GM23338 (cell line): Measurements from ENCODE around the gene TNIP1. TPM values are rescaled to one million over a fixed set of nuclear protein-coding genes. Genes with fewer than 3 reads are reported as not detected.

Experiments
- ATAC-seq: fragments of 200-7000 bp; cut with Tn5 transposase; 3 replicates; pipeline ENCODE4 v1.9.1; 2020
- DNase-seq: peaks from one replicate; pipeline ENCODE4 v3.0.0-alpha.2; 2015; ENCODE audit warnings: low spot score
- H2AFZ ChIP-seq: fragments of 200-600 bp; sonication (generic); 2 replicates; pipeline ENCODE4 v1.8.0; 2016; ENCODE audit warnings: antibody characterized with exemption, mild to moderate bottlenecking, moderate library complexity
- H3F3A ChIP-seq: fragments of 200-600 bp; sonication (generic); replicated peaks from 2 replicates; pipeline ENCODE4 v1.8.0; 2017; ENCODE audit warnings: antibody characterized with exemption, mixed run types, low read depth
- H3K27ac ChIP-seq: fragments of 200-600 bp; sonication (generic); 2 replicates; pipeline ENCODE4 v1.6.1; 2016; ENCODE audit warnings: low read depth
- H3K27me3 ChIP-seq: fragments of 200-600 bp; sonication (generic); 2 replicates; pipeline ENCODE4 v1.8.0; 2016; ENCODE audit warnings: mild to moderate bottlenecking, mixed run types, moderate library complexity; ENCODE audit not compliant: insufficient read depth
- H3K36me3 ChIP-seq: fragments of 200-600 bp; sonication (generic); 2 replicates; pipeline ENCODE4 v1.8.0; 2016; ENCODE audit warnings: mild to moderate bottlenecking; ENCODE audit not compliant: insufficient read depth
- H3K4me1 ChIP-seq: fragments of 200-600 bp; sonication (generic); 2 replicates; pipeline ENCODE4 v1.8.0; 2016; ENCODE audit warnings: mild to moderate bottlenecking, moderate library complexity; ENCODE audit not compliant: insufficient read depth
- H3K4me2 ChIP-seq: fragments of 200-600 bp; sonication (generic); 2 replicates; pipeline ENCODE4 v1.7.1; 2017; ENCODE audit warnings: mixed run types
- H3K4me3 ChIP-seq: fragments of 200-600 bp; sonication (generic); 2 replicates; pipeline ENCODE4 v1.6.1; 2016; ENCODE audit warnings: mixed run types
- H3K79me2 ChIP-seq: fragments of 200-600 bp; sonication (generic); replicated peaks from 2 replicates; pipeline ENCODE4 v1.8.0; 2017; ENCODE audit warnings: mild to moderate bottlenecking; ENCODE audit not compliant: insufficient read depth
- H3K9me2 ChIP-seq: fragments of 200-600 bp; sonication (generic); 2 replicates; pipeline ENCODE4 v1.8.0; 2017; ENCODE audit not compliant: insufficient read depth
- H4K20me1 ChIP-seq: fragments of 200-600 bp; sonication (generic); replicated peaks from 2 replicates; pipeline ENCODE4 v1.8.0; 2017; ENCODE audit warnings: mild to moderate bottlenecking; ENCODE audit not compliant: insufficient read depth
- H3K27ac Mint-ChIP-seq: 2 replicates; pipeline ENCODE4 v1.8.0; 2020; ENCODE audit warnings: inconsistent platforms, mild to moderate bottlenecking, moderate library complexity, mixed read lengths
- H3K27me3 Mint-ChIP-seq: 3 replicates; pipeline ENCODE4 v1.8.0; 2022; ENCODE audit warnings: low read depth, mild to moderate bottlenecking, moderate library complexity, mixed read lengths, inconsistent platforms; ENCODE audit not compliant: insufficient read depth, poor library complexity
- H3K36me3 Mint-ChIP-seq: 3 replicates; pipeline ENCODE4 v1.8.0; 2021; ENCODE audit warnings: low read depth, mild to moderate bottlenecking, inconsistent platforms, moderate library complexity, mixed read lengths
- H3K4me1 Mint-ChIP-seq: 3 replicates; pipeline ENCODE4 v1.8.0; 2020; ENCODE audit warnings: mild to moderate bottlenecking, inconsistent platforms, mixed read lengths
- H3K4me3 Mint-ChIP-seq: 3 replicates; pipeline ENCODE4 v1.8.0; 2021; ENCODE audit warnings: moderate library complexity, mild to moderate bottlenecking, inconsistent platforms, mixed read lengths
- H3K9me3 Mint-ChIP-seq: 3 replicates; pipeline ENCODE4 v1.8.0; 2020; ENCODE audit warnings: moderate library complexity, mild to moderate bottlenecking, inconsistent platforms, mixed read lengths
- CTCF ChIP-seq, 2 experiments: fragments of 200-600 bp in 1 of 2; sonication (generic) in 1 of 2; conservative IDR thresholded peaks; 2 replicates each; pipeline versions ENCODE4 v1.5.1 to v1.6.1; 2016 to 2017; ENCODE audit warnings: antibody characterized with exemption in 2 of 2, low read depth in 2 of 2, mild to moderate bottlenecking in 2 of 2, moderate library complexity in 1 of 2
- JUNB ChIP-seq: IDR thresholded peaks from one replicate; pipeline ENCODE4 v1.6.1; 2016; ENCODE audit warnings: antibody characterized with exemption; ENCODE audit not compliant: unreplicated experiment
- STAT1 ChIP-seq: IDR thresholded peaks from one replicate; pipeline ENCODE4 v1.6.1; 2016; ENCODE audit warnings: antibody characterized with exemption; ENCODE audit not compliant: unreplicated experiment
- ZNF114 ChIP-seq: fragments of 250-450 bp; sonication (Bioruptor Pico); IDR thresholded peaks from 2 replicates; pipeline ENCODE4 v1.5.0; 2020; ENCODE audit warnings: mild to moderate bottlenecking, moderate library complexity
- ZNF462 ChIP-seq: fragments of 250-450 bp; sonication (Bioruptor Pico); IDR thresholded peaks from 2 replicates; pipeline ENCODE4 v1.5.0; 2020; ENCODE audit warnings: mild to moderate bottlenecking, moderate library complexity
- polyA plus RNA-seq: library from polyadenylated mRNA; unstranded; fragments of >200 nt; fragmentation: Nextera tagmentation; extraction: Ambion mirVana; gene quantifications from 2 replicates; pipeline ENCODE4 v1.2.1, GENCODE V29; 2016
- total RNA-seq: library from RNA; depleted of rRNA; stranded (reverse); fragments of >200 nt; shearing (Covaris generic); gene quantifications from 2 replicates; pipeline ENCODE4 v1.2.3, GENCODE V29; 2014

TNIP1 gene
- total and polyA plus RNA-seq, 2 experiments from 2014 or later: 10.3 to 29.6 TPM

- H2AFZ ChIP-seq: no peak overlapping the region
- H3K4me1 ChIP-seq: no peaks in the 10 kb centered on the region
- peaks cover 6% of the 10 kb centered on the region for H4K20me1 ChIP-seq
- no peak overlapping the region for H3K27ac ChIP-seq
- no peaks in the 10 kb centered on the region for H3K9me2 ChIP-seq
- H3K4me2 ChIP-seq: no peak overlapping the region
- Mint-ChIP-seq H3K4me1 (peaks cover 14% of the 10 kb centered on the region; the same call in 2 of the 3 replicates), H3K4me3 (no peak overlapping the region), H3K9me3 (no peaks in the 10 kb centered on the region), H3K36me3 (peaks cover 31% of the 10 kb centered on the region), H3K27me3 (peaks cover 12% of the 10 kb centered on the region), H3K27ac (0 out of 2 replicates have a peak overlapping the region, but pooled peaks have one; percentile 53)
- DNase-seq: peak; percentile 80
- no peaks in the 10 kb centered on the region for H3K27me3 ChIP-seq
- peak; percentile 86 for ATAC-seq
- no peaks in the 10 kb centered on the region for H3F3A ChIP-seq
- no peaks in the 10 kb centered on the region for H3K79me2 ChIP-seq
- TF ChIP-seq CTCF (conservative IDR thresholded peaks at IDR 0.05; ENCODE audit: low read depth in 2 of 2) (peak; percentile 82 to 95), ZNF462 (CRISPR knock-in tag) (no peak), ZNF114 (CRISPR knock-in tag) (no peak)
- H3K4me3 ChIP-seq: no peak overlapping the region
- peaks cover 11% of the 10 kb centered on the region for H3K36me3 ChIP-seq
Observed at GRCh38 chr5:151126199-151126645, 45.4 kb upstream of the TNIP1 start.

- peaks cover 10% of the 10 kb centered on the region; the same call in 2 of the 3 replicates for H3K4me1 Mint-ChIP-seq
- Histone ChIP-seq H3K4me3 (no peak overlapping the region), H3K4me2 (no peak overlapping the region), H3K4me1 (no peaks in the 10 kb centered on the region), H3K36me3 (peaks cover 11% of the 10 kb centered on the region), H3K27me3 (no peaks in the 10 kb centered on the region), H3K79me2 (no peaks in the 10 kb centered on the region), H3F3A (no peaks in the 10 kb centered on the region), H3K9me2 (no peaks in the 10 kb centered on the region), H2AFZ (no peak overlapping the region), H3K27ac (no peak overlapping the region), H4K20me1 (peaks cover 6% of the 10 kb centered on the region)
- peaks cover 10% of the 10 kb centered on the region for H3K27me3 Mint-ChIP-seq
- DNase-seq (no peak), ATAC-seq (no peak)
- no peak overlapping the region for H3K27ac Mint-ChIP-seq
- H3K9me3 Mint-ChIP-seq: no peaks in the 10 kb centered on the region
- H3K36me3 Mint-ChIP-seq: peaks cover 25% of the 10 kb centered on the region
- no peak overlapping the region for H3K4me3 Mint-ChIP-seq
- TF ChIP-seq STAT1 (no peak), ZNF114 (CRISPR knock-in tag) (no peak), JUNB (no peak)
Observed at GRCh38 chr5:151125421-151125820, 44.6 kb upstream of the TNIP1 start.
